Measurements from ENCODE around the gene DIP2C.

- no peak for TF ChIP-seq CTCF (IDR thresholded peaks at IDR 0.05; ENCODE audit: borderline replicate concordance, extremely low read depth, low read length, poor library complexity, severe bottlenecking)
- TF ChIP-seq EZH2 (IDR thresholded peaks at IDR 0.05; ENCODE audit: borderline replicate concordance, low read depth, low read length, severe bottlenecking), result no peak
Measured at GRCh38 chr10:472241-472910, 217.1 kb downstream of the DIP2C start.

Data from DND-41 (cell line).